Dedifferentiated amniotic fluid mesenchymal stem cell (primary cell): ENCODE measurements around the gene C3orf22.

Experiments used
- DNase-seq: peaks from one replicate; pipeline ENCODE4 v3.0.0-alpha.2; 2016; ENCODE audit errors: extremely low spot score

C3orf22 gene

GRCh38 chr3:126556637-126557414, 1.9 kb downstream of the C3orf22 start:
- no peak for DNase-seq

- no peak for DNase-seq
These were observed 2.7 kb downstream of the C3orf22 start for GRCh38 chr3:126555795-126556636.

DNA sequence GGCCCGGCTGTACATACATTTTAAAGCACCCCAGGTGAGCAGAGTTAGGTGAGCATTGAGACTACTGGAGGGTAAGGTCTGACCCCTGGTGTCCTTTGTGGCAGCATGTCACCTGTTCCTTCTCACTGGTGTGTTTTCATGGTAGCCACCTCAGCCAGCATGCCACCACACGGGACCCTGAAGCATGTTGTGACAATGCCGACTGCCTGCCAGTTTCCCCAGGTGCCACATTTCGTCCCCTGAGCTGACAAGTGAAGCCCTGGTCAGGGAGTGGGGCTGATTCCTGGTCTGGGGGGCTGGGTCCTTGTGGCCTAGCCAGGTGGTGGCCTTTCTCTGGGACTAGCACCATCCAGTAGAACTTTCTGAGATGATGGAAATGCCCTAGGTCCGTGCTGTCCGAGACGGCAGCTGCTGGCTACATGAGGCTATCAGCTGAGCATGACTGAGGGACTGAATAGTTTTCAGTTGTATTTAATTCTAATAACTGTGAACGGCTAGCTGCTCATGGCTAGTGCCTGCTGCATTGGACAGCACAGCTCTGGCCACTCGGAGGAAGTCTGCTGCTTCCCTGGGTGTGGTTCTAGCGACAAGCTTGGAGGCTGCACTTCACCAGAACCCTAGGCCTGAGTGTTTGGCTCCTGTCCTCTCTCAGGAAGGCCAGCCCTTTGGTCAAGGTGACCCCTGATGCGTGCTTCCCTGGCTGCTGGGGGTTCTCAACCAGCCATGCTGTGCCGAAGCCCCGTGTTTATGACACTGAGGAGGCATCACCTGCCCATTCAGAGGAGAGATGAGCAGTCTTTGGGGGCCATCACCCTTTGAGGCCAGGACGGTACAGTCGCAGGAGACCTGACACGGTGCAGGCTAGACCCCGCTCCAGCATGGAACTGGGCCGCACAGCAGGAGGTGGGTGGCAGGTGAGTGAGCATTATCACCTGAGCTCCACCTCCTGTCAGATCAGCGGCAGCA, 3.9 kb downstream of the C3orf22 start:
- no peak for DNase-seq

DNA sequence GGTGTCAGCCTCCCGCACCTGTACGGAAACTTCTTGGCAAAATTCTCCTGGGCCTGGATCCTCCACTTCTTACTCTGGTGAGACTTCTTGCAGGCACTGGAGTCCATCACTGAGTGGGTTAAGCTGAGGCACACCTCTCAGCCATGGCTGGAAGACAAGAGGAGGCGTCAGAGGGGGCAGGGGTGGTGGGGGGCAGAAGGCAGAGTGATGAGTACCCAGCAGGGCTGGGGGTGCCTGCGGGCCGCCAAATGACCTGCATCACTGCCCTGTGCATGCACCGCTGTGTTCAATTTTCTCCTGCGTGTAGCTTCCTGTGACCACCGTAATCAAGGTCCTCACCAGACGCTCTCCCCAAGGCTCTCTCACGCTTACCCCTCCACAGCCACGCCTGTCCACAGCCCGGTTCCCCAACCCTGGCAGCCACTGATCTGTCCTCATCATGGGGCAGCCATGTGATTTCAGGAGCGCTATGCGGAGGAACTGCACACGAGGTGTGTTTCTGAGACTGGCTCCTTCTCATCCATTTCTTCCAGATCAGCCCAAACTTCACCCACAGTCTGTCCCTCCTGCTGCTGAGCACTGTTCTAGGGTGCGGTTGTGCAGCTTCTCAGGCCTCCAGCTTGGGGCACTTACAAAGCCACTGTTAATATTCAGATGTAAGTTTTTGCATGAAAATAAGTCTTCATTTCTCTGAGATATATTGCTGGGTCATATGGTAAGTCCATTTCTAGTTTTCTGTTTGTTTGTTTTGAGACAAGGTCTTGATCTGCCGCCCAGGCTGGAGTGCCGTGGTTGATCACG, 5.2 kb downstream of the C3orf22 start:
- DNase-seq: no peak

DNA sequence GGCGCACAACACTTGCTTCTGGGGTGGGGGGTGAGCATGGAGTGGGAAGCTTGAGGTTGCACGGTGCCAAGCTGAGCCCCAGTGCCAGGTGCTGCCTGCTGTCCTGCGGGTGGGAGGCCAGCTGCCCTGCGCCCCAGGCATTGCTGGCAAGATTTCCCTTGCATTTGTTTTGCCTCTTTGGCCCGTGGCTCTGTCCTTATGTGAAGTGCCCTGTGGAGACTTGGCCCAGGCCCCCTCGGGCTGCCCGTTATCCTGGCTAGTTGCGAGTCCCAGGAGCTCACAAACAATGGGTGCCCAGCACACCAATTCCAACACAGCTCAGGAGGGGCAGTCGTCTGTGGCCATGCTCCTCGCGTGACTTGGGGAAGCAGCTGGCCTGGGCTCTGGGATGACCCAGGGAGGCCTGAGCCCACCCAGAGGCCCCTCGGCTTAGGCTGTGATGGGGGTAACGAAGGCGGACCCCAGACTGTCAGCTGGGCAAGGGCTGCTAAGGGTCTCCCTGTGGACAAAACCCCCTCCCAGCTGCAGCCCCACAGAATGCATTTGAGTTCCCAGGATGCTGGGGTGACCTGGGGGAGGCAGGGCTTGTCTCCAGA, 5.9 kb downstream of the C3orf22 start:
- DNase-seq: no peak

GRCh38 chr3:126551839-126552687, 6.7 kb downstream of the C3orf22 start:
- no peak for DNase-seq

DNA sequence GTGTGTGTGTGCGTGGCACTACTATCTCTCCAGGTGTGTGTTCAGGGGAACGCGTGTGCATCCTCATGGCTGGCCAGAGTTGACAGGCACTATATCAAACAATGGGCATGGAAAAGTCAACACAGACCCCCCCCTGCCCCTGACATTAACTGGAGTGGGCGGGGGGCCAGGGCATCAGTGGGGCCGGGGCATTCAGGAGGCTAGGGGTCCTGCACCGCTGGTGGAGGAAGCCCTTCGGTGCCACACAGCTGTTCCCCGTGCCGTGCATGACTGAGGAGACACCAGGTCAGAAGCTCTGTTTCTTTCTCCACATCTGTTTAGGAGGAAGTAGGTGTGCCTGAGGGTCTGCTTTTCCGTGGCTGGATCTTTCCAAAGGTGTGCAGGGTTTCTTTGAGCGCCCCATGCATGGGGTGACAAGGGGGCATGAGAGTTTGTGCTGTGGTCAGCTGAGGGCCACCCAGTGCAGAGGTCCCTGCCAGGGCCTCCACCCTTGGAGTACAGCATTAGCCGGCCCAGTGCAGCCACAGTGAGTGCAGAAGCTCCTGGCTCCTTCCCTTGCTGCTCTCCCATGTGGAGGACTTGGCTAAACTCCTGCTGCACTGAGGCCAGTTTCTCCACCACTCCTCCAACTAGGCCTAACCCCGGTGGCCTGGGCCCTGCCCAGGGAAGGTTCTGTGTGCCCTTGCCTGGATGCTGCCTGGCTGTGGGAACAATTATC, 7.5 kb downstream of the C3orf22 start:
- no peak for DNase-seq

DNA sequence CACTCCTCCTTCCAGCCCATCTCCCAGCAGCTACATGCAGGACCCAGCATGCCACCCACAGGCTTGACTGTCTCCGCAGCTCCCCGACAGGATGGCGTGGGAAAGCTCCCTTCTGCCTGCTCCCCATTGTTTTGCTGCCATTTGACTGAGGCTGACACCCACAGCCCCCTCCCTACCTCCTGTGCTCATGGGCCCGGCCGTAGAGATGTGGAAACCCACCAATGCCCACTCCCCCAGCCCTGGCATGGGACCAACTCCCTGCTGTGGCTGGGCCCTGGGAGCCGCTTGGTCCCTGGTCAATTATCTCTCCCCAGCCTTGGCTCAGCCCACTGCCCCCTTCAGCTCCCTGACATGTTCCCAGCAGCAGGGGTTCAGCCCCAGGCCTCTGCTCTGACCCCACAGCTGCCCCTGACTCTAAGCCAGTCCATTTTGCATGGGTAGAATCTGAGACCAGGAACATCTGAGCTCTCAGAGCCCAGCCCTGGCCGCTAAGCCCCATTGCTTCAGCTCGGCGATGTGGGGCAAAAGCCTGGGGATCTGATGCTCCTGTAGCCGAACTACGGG, 8.2 kb downstream of the C3orf22 start:
- DNase-seq: no peak

DNA sequence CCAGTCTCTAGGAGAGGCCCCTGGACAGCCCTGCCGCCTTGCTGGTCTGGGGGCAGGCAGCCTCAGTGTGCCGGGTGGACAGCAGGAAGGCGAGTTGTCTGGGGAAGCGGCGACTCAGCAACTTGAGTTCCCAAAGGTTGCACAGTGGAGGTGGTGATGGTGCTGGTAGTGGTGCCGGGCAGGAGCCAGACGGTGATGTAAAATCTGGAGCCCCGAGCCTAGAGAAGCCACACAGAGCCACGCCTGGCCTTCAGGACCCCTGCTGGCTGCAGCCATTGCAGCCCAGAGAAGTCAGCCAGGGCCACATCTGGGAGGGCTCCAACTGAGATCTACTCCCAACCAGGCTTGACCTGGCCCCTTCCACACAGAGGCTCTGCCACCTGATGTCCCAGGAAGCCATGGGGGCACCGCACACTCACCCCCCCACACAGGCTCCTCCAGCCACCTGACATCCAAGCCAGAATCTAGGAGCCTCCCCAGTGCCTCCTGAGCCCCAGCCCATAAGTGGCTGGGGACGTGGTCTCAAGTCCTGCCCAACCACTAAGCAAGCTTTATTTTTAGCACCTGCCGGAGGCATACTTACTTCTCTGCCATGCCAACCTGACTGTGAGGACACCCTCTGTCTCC, 8.8 kb downstream of the C3orf22 start:
- no peak for DNase-seq

GRCh38 chr3:126548556-126549466, 9.9 kb downstream of the C3orf22 start:
- DNase-seq: no peak

DNA sequence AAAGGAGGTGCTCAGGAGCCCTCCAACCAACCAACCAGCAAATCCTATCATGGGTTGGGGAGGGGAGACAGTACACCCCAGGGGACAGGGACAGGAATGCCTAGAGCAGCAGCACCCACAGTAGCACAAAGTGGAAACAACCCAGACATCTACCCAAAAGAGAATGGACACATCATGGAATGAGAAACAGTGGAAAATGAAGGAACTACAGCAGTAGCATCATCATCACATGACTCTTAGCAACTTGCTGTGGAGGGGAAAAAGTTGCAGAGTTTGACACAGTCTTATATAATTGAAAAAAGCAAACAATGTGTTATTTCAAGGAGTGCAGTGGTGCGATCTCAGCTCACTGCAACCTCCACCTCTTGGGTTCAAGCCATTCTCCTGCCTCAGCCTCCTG, 11.0 kb downstream of the C3orf22 start:
- DNase-seq: no peak

- DNase-seq: no peak
These were observed 12.0 kb downstream of the C3orf22 start for GRCh38 chr3:126546549-126547239.

- no peak for DNase-seq
These were observed 12.7 kb downstream of the C3orf22 start for GRCh38 chr3:126546013-126546412.

GRCh38 chr3:126545544-126545943, 13.2 kb downstream of the C3orf22 start:
- DNase-seq: no peak

DNA sequence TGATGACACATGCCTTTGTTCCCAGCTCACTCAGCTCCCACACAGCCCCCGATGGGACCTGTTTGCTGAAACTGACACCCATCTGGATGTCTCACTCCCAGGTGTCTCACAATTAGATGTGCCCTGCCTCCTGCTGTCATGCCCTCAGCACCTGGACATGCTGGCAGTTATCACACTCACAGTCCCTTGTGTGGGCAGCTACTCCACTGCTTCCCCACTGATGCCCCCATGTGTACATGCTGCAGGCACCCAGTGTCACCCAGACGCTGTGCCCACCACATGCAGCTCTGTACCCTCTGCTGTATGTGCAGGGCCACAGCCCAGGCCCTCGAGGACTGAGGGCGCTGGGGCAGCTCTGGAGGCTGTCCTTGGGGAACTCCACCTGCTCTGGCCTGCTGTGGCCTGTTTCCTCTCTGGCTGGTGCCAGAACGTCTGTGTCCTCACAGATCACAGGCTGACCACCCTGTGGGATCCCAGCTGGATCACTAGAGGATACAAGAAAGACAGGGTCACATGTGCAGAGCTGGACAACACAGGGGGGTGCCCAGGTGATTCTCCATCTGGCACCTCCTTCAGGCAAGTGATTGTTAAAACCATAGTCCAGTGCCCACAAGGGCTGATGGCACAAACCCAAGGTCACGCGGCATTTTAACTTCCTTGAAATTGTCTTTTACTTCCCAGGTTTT, 14.0 kb downstream of the C3orf22 start:
- DNase-seq: no peak

DNA sequence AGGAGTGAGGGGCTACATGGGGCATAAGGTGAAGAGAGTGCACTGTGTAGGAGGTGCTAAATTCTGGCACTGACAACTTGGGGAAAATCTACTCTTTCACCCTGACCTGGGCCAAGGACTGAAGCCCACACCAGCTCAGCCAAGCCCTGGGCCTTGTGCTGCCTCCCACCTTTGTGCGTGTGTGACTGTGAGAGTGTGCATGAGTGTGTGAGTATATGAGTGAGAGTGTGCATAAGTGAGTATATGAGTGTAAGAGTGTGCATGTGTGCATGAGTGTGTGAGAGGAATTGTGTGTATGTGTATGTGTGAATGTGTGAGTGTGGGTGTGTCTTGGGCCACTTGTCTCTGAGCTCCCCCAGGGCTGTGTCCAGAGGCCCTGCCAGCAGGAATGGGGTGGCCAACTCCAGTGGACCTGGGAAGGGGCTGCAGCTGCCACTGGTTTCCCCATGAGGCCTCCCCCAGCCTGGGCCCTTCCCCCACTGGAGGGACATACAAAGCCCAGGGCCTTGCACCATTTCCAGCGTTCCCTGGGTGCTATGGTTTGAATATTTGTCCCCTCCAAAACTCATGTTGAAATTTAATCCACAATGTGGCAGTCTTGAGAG, 15.2 kb downstream of the C3orf22 start:
- DNase-seq: no peak
